Hematopoietic multipotent progenitor cell (in vitro differentiated cells): ENCODE measurements around the gene CDC42BPB. TPM values are rescaled to one million over a fixed set of nuclear protein-coding genes. Genes with fewer than 3 reads are reported as not detected.
"Not testable (repeated sequence)": the region's sequence is repeated elsewhere in the genome, so short reads cannot be mapped to it uniquely, and the experiment has no call there.

Source experiments
- DNase-seq, 3 donors: peaks; one replicate each; pipeline ENCODE4 v3.0.0-alpha.2; 2011 to 2015; ENCODE audit warnings: low read depth in 2 of 3, low spot score in 2 of 3
- total RNA-seq: library from RNA; depleted of rRNA; stranded (reverse); fragments of >200 nt; gene quantifications from one replicate; pipeline ENCODE4 v1.2.3, GENCODE V29; 2012

Gene CDC42BPB
- total RNA-seq, 1 donor: 24.0 TPM

- DNase-seq: peak in 1 of 3 donors; percentile 25
These were observed 874 bp downstream of the CDC42BPB start for GRCh38 chr14:103056322-103057027.

- DNase-seq: no peak
These were observed 1.7 kb downstream of the CDC42BPB start for GRCh38 chr14:103055695-103056094.

- DNase-seq: peak in 1 of 3 donors; percentile 57
These were observed 4.9 kb downstream of the CDC42BPB start for GRCh38 chr14:103052407-103052806.

- DNase-seq: no peak
These were observed 6.4 kb downstream of the CDC42BPB start for GRCh38 chr14:103050935-103051334.

- not testable (repeated sequence) for DNase-seq
These were observed 9.9 kb downstream of the CDC42BPB start for GRCh38 chr14:103047453-103047852.

GRCh38 chr14:103045371-103045869 lies 11.9 kb downstream of the CDC42BPB start:
- DNase-seq: peak in 1 of 3 donors; percentile 36

- DNase-seq: no peak
These were observed 13.9 kb downstream of the CDC42BPB start for GRCh38 chr14:103043257-103044015.

GRCh38 chr14:103041464-103041863 lies 15.9 kb downstream of the CDC42BPB start:
- DNase-seq: no peak

- no peak for DNase-seq
These were observed 23.7 kb downstream of the CDC42BPB start for GRCh38 chr14:103033681-103034096.

GRCh38 chr14:103031956-103032355 lies 25.4 kb downstream of the CDC42BPB start:
- no peak for DNase-seq

- no peak for DNase-seq
These were observed 25.8 kb downstream of the CDC42BPB start for GRCh38 chr14:103031566-103031911.

GRCh38 chr14:103030741-103031565 lies 26.4 kb downstream of the CDC42BPB start:
- no peak for DNase-seq

GRCh38 chr14:103029936-103030335 lies 27.4 kb downstream of the CDC42BPB start:
- DNase-seq: no peak

GRCh38 chr14:103028772-103029171 lies 28.6 kb downstream of the CDC42BPB start:
- DNase-seq: no peak

GRCh38 chr14:103028161-103028767 lies 29.1 kb downstream of the CDC42BPB start:
- DNase-seq: no peak

- no peak for DNase-seq
These were observed 29.9 kb downstream of the CDC42BPB start for GRCh38 chr14:103027451-103027850.

GRCh38 chr14:103026988-103027387 lies 30.4 kb downstream of the CDC42BPB start:
- no peak for DNase-seq

GRCh38 chr14:103026196-103026595 lies 31.2 kb downstream of the CDC42BPB start:
- DNase-seq: not testable (repeated sequence)

GRCh38 chr14:103023881-103024473 lies 33.4 kb downstream of the CDC42BPB start:
- no peak for DNase-seq

- no peak for DNase-seq
These were observed 34.7 kb downstream of the CDC42BPB start for GRCh38 chr14:103022685-103023044.
